ENCODE measurements around the gene STAB2. TPM values are rescaled to one million over a fixed set of nuclear protein-coding genes. Genes with fewer than 3 reads are reported as not detected.

The STAB2 gene
- total and polyA plus RNA-seq, 2 of the 4 experiments (the other 2 are of a cell fraction): not detected

GRCh38 chr12:103736572-103736971, 149.5 kb downstream of the STAB2 start:
- WGBS, 2 experiments (ENCODE audit: extremely low coverage in 2 of 2, insufficient read length in 1 of 2): no CpG with 5 or more reads among the region's 1 CpG
- no peak for DNase-seq
- POLR2A ChIA-PET (ENCODE audit: unreplicated experiment): no interaction called here

More at GRCh38 chr12:103736572-103736971, 149.5 kb downstream of the STAB2 start:
- Histone ChIP-seq H3K4me2 (ENCODE audit: low read depth, low read length) (no peak overlapping the region), H2BK20ac (ENCODE audit: low read depth, low read length) (no peak overlapping the region), H3K23ac (ENCODE audit: low read depth, low read length) (no peak overlapping the region), H4K91ac (ENCODE audit: insufficient read depth, low read depth, low read length) (no peak overlapping the region), H4K5ac (ENCODE audit: low read depth, low read length) (no peak overlapping the region), H2BK120ac (ENCODE audit: low read depth, low read length) (no peak overlapping the region), H3K27ac (ENCODE audit: insufficient read depth, low read length) (no peak overlapping the region), H2BK15ac (ENCODE audit: low read depth, low read length) (no peak overlapping the region), H3K56ac (ENCODE audit: extremely low read depth, insufficient read depth, low read length) (no peak overlapping the region), H2AK9ac (replicated peaks; ENCODE audit: low read depth, low read length, poor library complexity) (no peak overlapping the region), H4K8ac (ENCODE audit: low read depth in 2 of 2, low read length in 2 of 2) (no peak overlapping the region), H3K36me3 (ENCODE audit: control insufficient read depth, insufficient read depth, low read length) (no peaks in the 10 kb centered on the region), H3K4me1 (ENCODE audit: control insufficient read depth, insufficient read depth, low read length) (no peaks in the 10 kb centered on the region), H3K18ac (ENCODE audit: low read depth, low read length) (no peak overlapping the region), H3K4ac (ENCODE audit: low read depth, low read length) (no peak overlapping the region), H3K79me1 (ENCODE audit: low read depth in 1 of 2, low read length in 2 of 2) (no peaks in the 10 kb centered on the region), H3K9me3 (ENCODE audit: control insufficient read depth, insufficient read depth, low read length) (no peaks in the 10 kb centered on the region), H3K27me3 (ENCODE audit: control insufficient read depth, insufficient read depth, low read length) (peaks cover 3% of the 10 kb centered on the region), H3K4me3 (ENCODE audit: insufficient read depth, low read depth, low read length) (no peak overlapping the region), H2AK5ac (ENCODE audit: low read depth, low read length) (no peak overlapping the region), H2BK5ac (ENCODE audit: low read depth, low read length, poor library complexity, severe bottlenecking) (no peak overlapping the region), H4K20me1 (ENCODE audit: insufficient read depth, low read length) (no peaks in the 10 kb centered on the region), H3K9me1 (ENCODE audit: insufficient read depth, low read length) (no peaks in the 10 kb centered on the region), H3K9ac (ENCODE audit: low read depth, low read length) (no peak overlapping the region), H3K14ac (replicated peaks; ENCODE audit: low read depth, low read length) (no peak overlapping the region), H2AFZ (replicated peaks; ENCODE audit: low read length, poor library complexity) (no peak overlapping the region)
- no peak for ATAC-seq (ENCODE audit: low read depth)
- dilution Hi-C loops (cut with HindIII; ENCODE audit: low sequenced_read_pairs, unreplicated experiment) (no loop called here), in situ Hi-C loops (cut with MboI; ENCODE audit: low sequenced_read_pairs) (no loop called here), intact Hi-C loops (cut with micrococcal nuclease) (loop anchor here (5.0 kb wide), 1 partner anchor 921 kb away; no protein-coding TSS in a partner anchor)
- TF ChIP-seq FOS (IDR thresholded peaks at IDR 0.05; ENCODE audit: low read depth, low read length): no peak
- no peak for TF ChIP-seq NFE2L2 (IDR thresholded peaks at IDR 0.05; ENCODE audit: low read depth, low read length)
- no peak for TF ChIP-seq USF2 (IDR thresholded peaks at IDR 0.05; ENCODE audit: low read depth, low read length)
- TF ChIP-seq POLR2A (IDR thresholded peaks at IDR 0.05; ENCODE audit: low read depth, low read length): no peak
- TF ChIP-seq MAZ (IDR thresholded peaks at IDR 0.05; ENCODE audit: borderline replicate concordance, low read depth, low read length): no peak
- TF ChIP-seq RCOR1 (IDR thresholded peaks at IDR 0.05; ENCODE audit: insufficient replicate concordance, low read length): no peak
- CTCF ChIA-PET: interaction anchor here (0.6 kb wide), 1 partner anchor 11 kb away, joined by 3 read pairs; no protein-coding TSS in a partner anchor
- BruUV-seq (replicated peaks): no TSS peak
